SU-DHL-6 (cell line): ENCODE measurements around the gene CELA2B.

Experiments used
- H2AFZ ChIP-seq: fragments of 200-600 bp; sonication (generic); 2 replicates; pipeline ENCODE4 v1.6.1; 2014; ENCODE audit warnings: low read depth, mild to moderate bottlenecking, moderate library complexity, mixed read lengths, antibody characterized with exemption, low read length; ENCODE audit not compliant: severe bottlenecking
- H3F3A ChIP-seq: fragments of 200-600 bp; shearing (Covaris generic); 2 replicates; pipeline ENCODE4 v1.6.0; 2016; ENCODE audit warnings: antibody characterized with exemption, mild to moderate bottlenecking; ENCODE audit not compliant: insufficient read depth
- H3K27ac ChIP-seq: fragments of 200-600 bp; sonication (generic); 2 replicates; pipeline ENCODE4 v1.5.1; 2016; ENCODE audit warnings: low read depth, mild to moderate bottlenecking, low read length, moderate library complexity, mixed read lengths
- H3K27me3 ChIP-seq: fragments of 200-600 bp; sonication (generic), shearing (Covaris generic); 2 replicates; pipeline ENCODE4 v1.6.0; 2014; ENCODE audit warnings: mild to moderate bottlenecking, low read length
- H3K36me3 ChIP-seq: fragments of 200-600 bp; sonication (generic); 2 replicates; pipeline ENCODE4 v1.6.1; 2014; ENCODE audit warnings: mild to moderate bottlenecking, low read length, mixed read lengths
- H3K4me2 ChIP-seq: fragments of 300-600, 200-600 bp; shearing (Covaris generic), sonication (generic); 2 replicates; pipeline ENCODE4 v1.6.0; 2014; ENCODE audit warnings: low read length, low read depth, mild to moderate bottlenecking; ENCODE audit not compliant: poor library complexity, severe bottlenecking
- H3K4me3 ChIP-seq: fragments of 200-600 bp; sonication (generic); 2 replicates; pipeline ENCODE4 v1.5.1; 2014; ENCODE audit warnings: antibody characterized with exemption, low read length, mild to moderate bottlenecking, mixed read lengths; ENCODE audit not compliant: insufficient read depth, poor library complexity, severe bottlenecking
- H3K79me2 ChIP-seq: fragments of 200-600 bp; sonication (generic); 2 replicates; pipeline ENCODE4 v1.6.1; 2014; ENCODE audit warnings: mild to moderate bottlenecking, low read length, moderate library complexity; ENCODE audit not compliant: insufficient read depth
- H3K9ac ChIP-seq: fragments of 200-600 bp; sonication (generic); 2 replicates; pipeline ENCODE4 v1.7.0; 2014; ENCODE audit warnings: mild to moderate bottlenecking, low read length
- H3K9me2 ChIP-seq: fragments of 200-600 bp; sonication (generic); replicated peaks from 2 replicates; pipeline ENCODE4 v1.6.1; 2014; ENCODE audit warnings: low read length; ENCODE audit not compliant: insufficient read depth
- H3K9me3 ChIP-seq: fragments of 200-600 bp; sonication (generic); 2 replicates; pipeline ENCODE4 v1.6.1; 2014; ENCODE audit warnings: low read length, mixed read lengths; ENCODE audit not compliant: insufficient read depth
- H4K20me1 ChIP-seq: fragments of 200-600 bp; sonication (generic); 2 replicates; pipeline ENCODE4 v1.6.1; 2014; ENCODE audit warnings: low read depth, mild to moderate bottlenecking, antibody characterized with exemption, low read length, moderate library complexity, mixed read lengths
- EZH2phosphoT487 ChIP-seq: fragments of 200-600 bp; sonication (generic), shearing (Covaris generic); conservative IDR thresholded peaks from 2 replicates; pipeline ENCODE4 v1.6.1; 2018; ENCODE audit warnings: mild to moderate bottlenecking, antibody characterized with exemption, low read length, moderate library complexity, mixed read lengths
- TF ChIP-seq, protein P1 (sequence below): fragments of 200-600 bp; sonication (generic); IDR thresholded peaks from one replicate; pipeline ENCODE4 v1.5.1; 2017; ENCODE audit warnings: antibody characterized with exemption, mild to moderate bottlenecking, low read length, moderate library complexity; ENCODE audit not compliant: insufficient read depth, poor library complexity, severe bottlenecking

The CELA2B gene

DNA sequence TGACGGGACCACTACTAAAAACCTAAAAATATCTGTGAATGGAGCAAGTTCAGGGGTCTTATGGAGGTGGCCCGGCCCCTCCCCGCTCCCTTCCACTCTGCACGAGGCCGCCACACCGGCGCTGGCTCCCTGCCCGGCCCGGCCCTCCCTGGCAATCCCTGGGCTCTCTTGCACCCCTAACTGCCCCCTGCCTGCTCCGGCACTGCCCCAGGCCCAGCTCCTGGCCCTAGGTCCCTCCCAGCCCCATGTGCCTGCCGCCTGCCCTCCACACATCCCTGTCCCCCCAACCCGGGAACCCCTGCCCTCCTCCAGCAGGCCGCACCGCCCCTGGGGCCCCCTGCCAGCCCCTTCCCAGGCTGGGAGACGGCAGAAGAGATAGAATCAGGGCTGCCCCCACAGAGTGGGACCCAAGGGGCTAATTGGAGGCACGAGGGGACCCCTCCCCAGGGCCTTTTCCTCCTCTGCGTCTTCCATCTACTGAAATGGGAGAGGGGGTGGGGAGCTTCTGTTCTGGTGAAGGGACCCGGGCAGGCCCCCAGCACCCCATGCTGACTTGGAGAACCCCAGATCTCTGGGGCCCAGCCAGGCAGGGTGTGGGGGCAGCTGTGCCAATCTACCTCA, 47.0 kb upstream of the CELA2B start:
- Histone ChIP-seq H3F3A (no peaks in the 10 kb centered on the region), H3K9me2 (no peaks in the 10 kb centered on the region), H3K9ac (no peak overlapping the region), H3K9me3 (no peaks in the 10 kb centered on the region), H3K79me2 (no peaks in the 10 kb centered on the region), H2AFZ (no peak overlapping the region), H3K36me3 (no peaks in the 10 kb centered on the region), H3K4me2 (no peak overlapping the region), H4K20me1 (no peaks in the 10 kb centered on the region), H3K4me3 (no peak overlapping the region), H3K27me3 (no peaks in the 10 kb centered on the region), H3K27ac (no peak overlapping the region)
- TF ChIP-seq, protein P1, sequence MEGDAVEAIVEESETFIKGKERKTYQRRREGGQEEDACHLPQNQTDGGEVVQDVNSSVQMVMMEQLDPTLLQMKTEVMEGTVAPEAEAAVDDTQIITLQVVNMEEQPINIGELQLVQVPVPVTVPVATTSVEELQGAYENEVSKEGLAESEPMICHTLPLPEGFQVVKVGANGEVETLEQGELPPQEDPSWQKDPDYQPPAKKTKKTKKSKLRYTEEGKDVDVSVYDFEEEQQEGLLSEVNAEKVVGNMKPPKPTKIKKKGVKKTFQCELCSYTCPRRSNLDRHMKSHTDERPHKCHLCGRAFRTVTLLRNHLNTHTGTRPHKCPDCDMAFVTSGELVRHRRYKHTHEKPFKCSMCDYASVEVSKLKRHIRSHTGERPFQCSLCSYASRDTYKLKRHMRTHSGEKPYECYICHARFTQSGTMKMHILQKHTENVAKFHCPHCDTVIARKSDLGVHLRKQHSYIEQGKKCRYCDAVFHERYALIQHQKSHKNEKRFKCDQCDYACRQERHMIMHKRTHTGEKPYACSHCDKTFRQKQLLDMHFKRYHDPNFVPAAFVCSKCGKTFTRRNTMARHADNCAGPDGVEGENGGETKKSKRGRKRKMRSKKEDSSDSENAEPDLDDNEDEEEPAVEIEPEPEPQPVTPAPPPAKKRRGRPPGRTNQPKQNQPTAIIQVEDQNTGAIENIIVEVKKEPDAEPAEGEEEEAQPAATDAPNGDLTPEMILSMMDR, result no peak
- no peak for TF ChIP-seq EZH2phosphoT487

DNA sequence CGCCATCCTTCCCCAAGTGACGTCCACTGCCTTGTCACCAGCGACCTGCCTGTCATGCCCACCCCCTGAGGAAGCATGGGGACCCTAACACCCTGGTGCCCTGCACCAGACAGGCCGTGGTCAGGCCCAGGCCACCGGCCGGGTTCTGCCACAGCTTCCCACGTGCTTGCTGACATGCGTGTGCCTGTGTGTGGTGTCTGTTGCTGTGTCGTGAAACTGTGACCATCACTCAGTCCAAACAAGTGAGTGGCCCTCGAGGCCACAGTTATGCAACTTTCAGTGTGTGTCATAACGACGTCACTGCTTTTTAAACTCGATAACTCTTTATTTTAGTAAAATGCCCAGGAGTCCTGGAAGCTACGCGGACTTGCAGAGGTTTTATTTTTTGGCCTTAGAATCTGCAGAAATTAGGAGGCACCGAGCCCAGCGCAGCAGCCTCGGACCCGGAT, 46.2 kb upstream of the CELA2B start:
- Histone ChIP-seq H4K20me1 (no peaks in the 10 kb centered on the region), H3K27ac (no peak overlapping the region), H3K4me2 (no peak overlapping the region)

DNA sequence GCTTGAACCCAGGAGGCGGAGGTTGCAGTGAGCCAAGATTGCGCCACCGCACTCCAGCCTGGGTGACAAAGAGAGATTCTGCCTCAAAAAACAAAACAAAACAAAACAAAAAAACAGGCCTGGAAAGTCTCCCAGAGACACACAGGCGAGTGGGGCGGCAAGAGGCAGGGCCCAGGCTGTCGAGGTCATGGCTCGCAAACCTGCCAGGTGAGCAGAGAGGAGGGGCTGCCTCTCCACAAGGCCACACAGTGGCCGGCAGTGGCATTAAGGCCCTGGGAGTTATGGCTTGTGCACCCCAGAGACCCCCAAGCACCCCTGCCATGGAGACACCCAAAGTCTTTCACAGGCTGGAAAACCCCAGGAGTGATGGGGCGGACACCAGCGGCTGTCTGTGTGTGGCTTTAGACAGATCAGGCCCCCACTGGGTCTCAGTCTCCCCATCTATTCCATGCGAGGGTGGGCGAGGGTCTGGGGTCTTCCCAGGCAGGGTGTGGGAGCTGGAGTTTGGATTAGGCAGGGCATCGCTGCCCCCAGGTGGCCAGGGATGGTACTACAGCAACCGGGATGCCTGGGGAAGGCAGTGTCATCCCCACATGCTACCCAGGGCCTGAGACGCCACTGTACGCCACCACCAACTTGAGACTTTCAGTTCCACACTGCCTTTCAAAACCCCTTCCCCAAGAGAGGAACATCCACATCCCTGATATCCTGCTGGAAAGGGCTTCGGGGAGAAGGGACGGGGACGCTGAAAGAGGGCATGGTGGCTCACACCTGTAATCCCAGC, 44.9 kb upstream of the CELA2B start:
- H3K27ac ChIP-seq, result no peak overlapping the region
- H3K4me2 ChIP-seq, result no peak overlapping the region
- H4K20me1 ChIP-seq, result no peaks in the 10 kb centered on the region
- no peak overlapping the region for H3K4me3 ChIP-seq
- H3K9me2 ChIP-seq, result no peaks in the 10 kb centered on the region
- H2AFZ ChIP-seq, result no peak overlapping the region
- H3F3A ChIP-seq, result no peaks in the 10 kb centered on the region
- no peaks in the 10 kb centered on the region for H3K27me3 ChIP-seq
- H3K36me3 ChIP-seq, result no peaks in the 10 kb centered on the region
- TF ChIP-seq, protein P1, result peak; percentile 93
- no peak for TF ChIP-seq EZH2phosphoT487
- no peak overlapping the region for H3K9ac ChIP-seq
- no peaks in the 10 kb centered on the region for H3K79me2 ChIP-seq
- no peaks in the 10 kb centered on the region for H3K9me3 ChIP-seq

More for the DNA sequence above, 46.2 kb upstream of the CELA2B start:
- Histone ChIP-seq H3K4me3 (no peak overlapping the region), H3K79me2 (no peaks in the 10 kb centered on the region), H3F3A (no peaks in the 10 kb centered on the region), H3K36me3 (no peaks in the 10 kb centered on the region), H3K9me2 (no peaks in the 10 kb centered on the region), H3K27me3 (no peaks in the 10 kb centered on the region), H3K9me3 (no peaks in the 10 kb centered on the region), H3K9ac (no peak overlapping the region), H2AFZ (no peak overlapping the region)
- TF ChIP-seq, protein P1, result no peak
- no peak for TF ChIP-seq EZH2phosphoT487
